ENCODE data around the gene CABLES2.

GRCh38 chr20:62396367-62397239 lies 10.5 kb downstream of the CABLES2 start:
- TF ChIP-seq POLR2A (IDR thresholded peaks at IDR 0.05; ENCODE audit: low read length) (no peak), GATA1 (IDR thresholded peaks at IDR 0.05; ENCODE audit: low read depth, low read length) (no peak)

All from erythroblast (primary cell).